ENCODE results near the gene UNC13B.

The UNC13B gene

DNA sequence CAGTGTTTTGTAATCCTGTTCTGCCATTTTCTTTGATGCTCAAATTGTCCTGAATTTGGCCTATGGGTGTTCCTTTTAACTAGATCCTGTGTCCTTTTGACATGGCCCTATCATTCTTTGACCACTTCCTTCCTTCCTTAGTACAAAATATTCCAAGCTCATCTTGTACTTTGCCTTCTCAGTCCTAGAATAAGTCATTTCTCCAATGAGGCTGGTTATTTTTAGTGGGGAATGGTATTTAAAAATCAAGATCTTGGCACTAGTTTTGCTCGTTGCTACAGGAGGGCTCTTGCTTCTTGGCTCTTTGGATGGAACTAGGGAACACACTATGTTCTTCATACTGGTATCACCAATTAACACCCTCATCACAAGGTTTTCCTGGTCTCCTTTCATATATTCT lies 108.1 kb downstream of the UNC13B start:
- Histone ChIP-seq H3K9me3 (no peaks in the 10 kb centered on the region), H3K4me3 (ENCODE audit: low read depth in 1 of 2, low read length in 1 of 2) (no peak overlapping the region), H3K36me3 (no peaks in the 10 kb centered on the region), H3K27me3 (no peaks in the 10 kb centered on the region), H3K4me1 (ENCODE audit: control insufficient read depth in 1 of 2, insufficient read depth in 1 of 2, low read depth in 1 of 2, low read length in 1 of 2) (no peaks in the 10 kb centered on the region), H3K27ac (no peak overlapping the region)
- TF ChIP-seq, protein P1, sequence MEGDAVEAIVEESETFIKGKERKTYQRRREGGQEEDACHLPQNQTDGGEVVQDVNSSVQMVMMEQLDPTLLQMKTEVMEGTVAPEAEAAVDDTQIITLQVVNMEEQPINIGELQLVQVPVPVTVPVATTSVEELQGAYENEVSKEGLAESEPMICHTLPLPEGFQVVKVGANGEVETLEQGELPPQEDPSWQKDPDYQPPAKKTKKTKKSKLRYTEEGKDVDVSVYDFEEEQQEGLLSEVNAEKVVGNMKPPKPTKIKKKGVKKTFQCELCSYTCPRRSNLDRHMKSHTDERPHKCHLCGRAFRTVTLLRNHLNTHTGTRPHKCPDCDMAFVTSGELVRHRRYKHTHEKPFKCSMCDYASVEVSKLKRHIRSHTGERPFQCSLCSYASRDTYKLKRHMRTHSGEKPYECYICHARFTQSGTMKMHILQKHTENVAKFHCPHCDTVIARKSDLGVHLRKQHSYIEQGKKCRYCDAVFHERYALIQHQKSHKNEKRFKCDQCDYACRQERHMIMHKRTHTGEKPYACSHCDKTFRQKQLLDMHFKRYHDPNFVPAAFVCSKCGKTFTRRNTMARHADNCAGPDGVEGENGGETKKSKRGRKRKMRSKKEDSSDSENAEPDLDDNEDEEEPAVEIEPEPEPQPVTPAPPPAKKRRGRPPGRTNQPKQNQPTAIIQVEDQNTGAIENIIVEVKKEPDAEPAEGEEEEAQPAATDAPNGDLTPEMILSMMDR (IDR thresholded peaks at IDR 0.05), result no peak

DNA sequence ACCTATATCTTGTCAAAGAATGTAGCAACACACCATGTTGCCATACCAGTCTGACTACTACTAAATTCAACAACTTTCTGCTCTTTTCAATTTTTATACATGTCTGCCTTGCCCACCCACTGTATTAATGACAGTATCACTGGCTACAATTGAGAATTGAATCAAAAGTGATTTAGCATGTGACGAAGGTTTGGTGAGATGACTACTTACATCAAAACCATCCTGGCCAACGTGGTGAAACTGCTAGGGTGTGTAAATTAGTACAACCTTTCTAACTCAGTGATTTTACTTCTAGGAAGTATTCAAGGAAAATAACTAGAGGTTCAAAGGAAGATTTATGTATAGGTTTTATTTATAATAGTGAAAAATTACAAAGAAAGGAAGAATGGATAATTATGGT lies 109.8 kb downstream of the UNC13B start:
- Histone ChIP-seq H3K9me3 (no peaks in the 10 kb centered on the region), H3K27ac (no peak overlapping the region), H3K27me3 (no peaks in the 10 kb centered on the region), H3K4me3 (ENCODE audit: low read depth in 1 of 2, low read length in 1 of 2) (no peak overlapping the region), H3K4me1 (ENCODE audit: control insufficient read depth in 1 of 2, insufficient read depth in 1 of 2, low read depth in 1 of 2, low read length in 1 of 2) (no peaks in the 10 kb centered on the region), H3K36me3 (no peaks in the 10 kb centered on the region)
- TF ChIP-seq, protein P1 (IDR thresholded peaks at IDR 0.05), result no peak

DNA sequence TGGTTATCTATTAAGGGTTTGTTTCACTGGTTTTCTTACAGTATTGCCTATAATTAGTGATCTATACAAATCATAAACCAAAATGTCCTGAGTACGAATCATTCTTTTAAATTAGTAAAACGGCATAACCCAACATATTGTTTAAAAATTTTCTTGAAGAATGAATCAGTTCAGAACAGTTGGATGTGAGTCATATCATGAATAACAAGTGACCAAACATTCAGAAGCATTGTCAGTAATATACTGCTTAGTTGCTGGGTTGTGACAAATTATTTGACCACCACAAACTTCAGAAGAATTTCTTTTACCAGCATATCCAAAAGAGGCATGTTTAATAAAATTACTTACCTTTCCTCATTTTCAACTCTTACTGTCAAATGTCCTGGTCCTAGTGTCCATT lies 111.2 kb downstream of the UNC13B start:
- no peak overlapping the region for H3K27ac ChIP-seq
- no peak overlapping the region for H3K4me3 ChIP-seq (ENCODE audit: low read depth in 1 of 2, low read length in 1 of 2)
- no peaks in the 10 kb centered on the region for H3K9me3 ChIP-seq
- no peaks in the 10 kb centered on the region for H3K4me1 ChIP-seq (ENCODE audit: control insufficient read depth in 1 of 2, insufficient read depth in 1 of 2, low read depth in 1 of 2, low read length in 1 of 2)
- H3K27me3 ChIP-seq, result no peaks in the 10 kb centered on the region
- H3K36me3 ChIP-seq, result no peaks in the 10 kb centered on the region
- TF ChIP-seq, protein P1 (IDR thresholded peaks at IDR 0.05), result no peak

DNA sequence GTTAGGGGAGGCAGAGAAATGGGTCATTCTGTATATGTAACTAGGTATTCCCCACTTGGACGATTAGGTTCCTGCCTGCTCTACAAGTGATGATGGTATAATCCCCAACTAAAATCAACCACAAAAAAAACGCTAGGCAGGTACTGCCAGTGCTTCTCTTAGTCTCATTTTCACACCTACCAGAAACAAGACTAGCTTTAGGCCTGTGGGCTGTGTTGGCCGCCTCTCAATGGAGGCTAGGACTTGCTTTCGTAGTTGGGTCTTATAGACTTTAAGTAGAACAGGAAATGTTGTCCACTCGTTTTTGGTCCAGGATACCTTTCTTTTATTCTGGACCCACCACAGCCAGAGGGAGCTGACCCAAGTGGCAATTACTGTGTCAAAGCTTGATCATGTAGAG lies 111.8 kb downstream of the UNC13B start:
- TF ChIP-seq, protein P1 (IDR thresholded peaks at IDR 0.05), result no peak
- Histone ChIP-seq H3K36me3 (no peaks in the 10 kb centered on the region), H3K27ac (no peak overlapping the region), H3K4me1 (ENCODE audit: control insufficient read depth in 1 of 2, insufficient read depth in 1 of 2, low read depth in 1 of 2, low read length in 1 of 2) (no peaks in the 10 kb centered on the region), H3K9me3 (no peaks in the 10 kb centered on the region), H3K4me3 (ENCODE audit: low read depth in 1 of 2, low read length in 1 of 2) (no peak overlapping the region), H3K27me3 (no peaks in the 10 kb centered on the region)

DNA sequence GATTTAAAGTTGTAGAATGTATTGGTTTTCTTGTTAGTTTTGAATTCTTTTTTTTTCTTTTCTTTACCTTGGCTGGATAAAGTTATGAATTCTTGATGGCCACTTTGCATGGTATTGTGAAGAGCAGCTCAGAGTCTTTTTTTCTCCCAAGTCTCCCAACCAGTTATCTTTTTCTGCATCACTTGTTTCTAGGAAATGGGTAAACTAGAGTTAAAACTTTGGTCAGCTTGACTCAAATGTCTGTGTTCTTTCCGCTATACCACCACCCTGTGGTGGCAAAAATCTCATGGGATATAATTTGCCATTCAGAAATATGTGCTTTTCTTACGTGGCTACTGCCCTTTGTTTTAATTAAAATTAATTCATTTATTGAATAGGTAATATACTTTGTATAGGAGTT lies 113.2 kb downstream of the UNC13B start:
- Histone ChIP-seq H3K4me3 (ENCODE audit: low read depth in 1 of 2, low read length in 1 of 2) (no peak overlapping the region), H3K9me3 (no peaks in the 10 kb centered on the region), H3K27me3 (no peaks in the 10 kb centered on the region), H3K36me3 (no peaks in the 10 kb centered on the region), H3K4me1 (ENCODE audit: control insufficient read depth in 1 of 2, insufficient read depth in 1 of 2, low read depth in 1 of 2, low read length in 1 of 2) (no peaks in the 10 kb centered on the region), H3K27ac (no peak overlapping the region)
- TF ChIP-seq, protein P1 (IDR thresholded peaks at IDR 0.05), result no peak

DNA sequence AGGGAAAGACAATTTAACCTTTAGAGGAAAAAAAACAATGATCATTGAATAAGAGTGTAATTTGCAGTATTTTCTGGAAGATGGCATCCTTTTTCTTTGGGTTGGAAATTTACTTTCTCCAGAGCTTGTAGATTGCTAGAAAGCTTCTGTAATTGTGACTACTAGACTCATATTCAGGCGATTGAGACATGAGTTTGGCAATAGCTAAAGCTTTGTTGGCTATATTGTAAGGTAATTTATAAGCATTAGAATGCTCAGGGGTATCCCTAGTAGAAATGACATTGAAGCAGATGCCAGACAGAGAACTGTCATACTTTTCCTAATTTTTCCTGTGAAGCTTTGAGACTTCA lies 115.3 kb downstream of the UNC13B start:
- no peak overlapping the region for H3K4me3 ChIP-seq (ENCODE audit: low read depth in 1 of 2, low read length in 1 of 2)
- H3K27me3 ChIP-seq, result no peaks in the 10 kb centered on the region
- no peaks in the 10 kb centered on the region for H3K9me3 ChIP-seq
- no peaks in the 10 kb centered on the region for H3K36me3 ChIP-seq
- H3K4me1 ChIP-seq (ENCODE audit: control insufficient read depth in 1 of 2, insufficient read depth in 1 of 2, low read depth in 1 of 2, low read length in 1 of 2), result no peaks in the 10 kb centered on the region
- TF ChIP-seq, protein P1 (IDR thresholded peaks at IDR 0.05), result no peak
- H3K27ac ChIP-seq, result no peak overlapping the region
